Spleen (tissue), 13 donors: ENCODE data around the gene NEIL1. TPM values are rescaled to one million over a fixed set of nuclear protein-coding genes. Genes with fewer than 3 reads are reported as not detected.
"Not testable (repeated sequence)": the region's sequence is repeated elsewhere in the genome, so short reads cannot be mapped to it uniquely, and the experiment has no call there.

Experiments used
- DNase-seq: peaks from one replicate; pipeline ENCODE4 v3.0.0-alpha.2; 2020
- H3K27ac ChIP-seq, 8 donors: fragments of 200-600 bp; sonication (generic) in 7 of 8; 1 replicate in 4 of 8; 2 replicates in 4 of 8; pipeline versions ENCODE4 v1.5.0 to v1.8.0; 2016 to 2021; ENCODE audit warnings: inconsistent platforms in 4 of 8, mild to moderate bottlenecking in 4 of 8, moderate library complexity in 1 of 8
- H3K27me3 ChIP-seq, 7 donors: fragments of 200-600 bp; sonication (generic) in 6 of 7; replicated peaks in 1 of 7; 1 replicate in 4 of 7; 2 replicates in 3 of 7; pipeline versions ENCODE4 v1.5.0 to v1.8.0; 2016 to 2021; ENCODE audit warnings: inconsistent platforms in 3 of 7, mild to moderate bottlenecking in 1 of 7
- H3K36me3 ChIP-seq, 6 donors: fragments of 200-600 bp; sonication (generic) in 5 of 6; 1 replicate in 4 of 6; 2 replicates in 2 of 6; pipeline versions ENCODE4 v1.5.0 to v1.8.0; 2016 to 2021; ENCODE audit warnings: inconsistent platforms in 2 of 6
- H3K4me1 ChIP-seq, 6 donors: fragments of 200-600 bp; sonication (generic) in 5 of 6; 1 replicate in 3 of 6; 2 replicates in 3 of 6; pipeline versions ENCODE4 v1.5.0 to v1.8.0; 2016 to 2021; ENCODE audit warnings: inconsistent platforms in 3 of 6
- H3K4me3 ChIP-seq, 8 donors: fragments of 200-600 bp; sonication (generic) in 7 of 8; 1 replicate in 4 of 8; 2 replicates in 4 of 8; pipeline versions ENCODE4 v1.5.0 to v1.8.0; 2016 to 2021; ENCODE audit warnings: inconsistent platforms in 4 of 8, mild to moderate bottlenecking in 4 of 8, moderate library complexity in 2 of 8
- H3K9me3 ChIP-seq, 8 donors: fragments of 200-600 bp; sonication (generic) in 7 of 8; 1 replicate in 4 of 8; 2 replicates in 4 of 8; pipeline versions ENCODE4 v1.5.0 to v1.8.0; 2016 to 2021; ENCODE audit warnings: inconsistent platforms in 4 of 8
- CTCF ChIP-seq, 11 experiments: fragments of 200-600 bp in 7 of 11; fragments of 450-650 bp in 4 of 11; sonication (generic) in 4 of 11; IDR thresholded peaks in 8 of 11; conservative IDR thresholded peaks in 3 of 11; 1 replicate in 7 of 11; 2 replicates in 4 of 11; pipeline versions ENCODE4 v1.4.0 to v1.8.0; 2016 to 2021; ENCODE audit warnings: antibody characterized with exemption in 11 of 11, inconsistent platforms in 4 of 11, mild to moderate bottlenecking in 1 of 11
- POLR2A ChIP-seq, 3 donors: fragments of 450-650 bp; IDR thresholded peaks; one replicate each; pipeline ENCODE4 v1.5.1; 2017; ENCODE audit warnings: antibody characterized with exemption in 3 of 3, mild to moderate bottlenecking in 1 of 3
- POLR2AphosphoS5 ChIP-seq, 3 donors: sonication (generic); formaldehyde crosslinking; IDR thresholded peaks; one replicate each; pipeline ENCODE4 v1.5.1; 2017; ENCODE audit warnings: antibody characterized with exemption in 3 of 3
- WGBS, 5 donors: extraction: QIAGEN DNeasy Blood & Tissue Kit in 3 of 5; methylation state at CpG; one replicate each; pipeline versions ENCODE4 v1.1.5 to v1.1.7; 2013 to 2018; 5-methylcytosine and 5-hydroxymethylcytosine counted together
- intact Hi-C: fragments of 100-400 bp; cut with DNase I; formaldehyde crosslinking; loops from one replicate; pipeline ENCODE4 v1.15.0; 2023; ENCODE audit warnings: low total_unique reads
- long read RNA-seq, 2 donors: transcript quantifications; one replicate each; lab custom pipeline, GENCODE V29; 2026
- polyA plus RNA-seq, 3 donors: library from polyadenylated mRNA; stranded (reverse); fragments of 200-250 nt; gene quantifications; one replicate each; pipeline ENCODE4 v1.2.1, GENCODE V29; 2013
- total RNA-seq, 7 donors: library from RNA; depleted of rRNA in 3 of 7; stranded (reverse); fragments of >200 nt in 3 of 7; fragmentation: NEBNext Ultra II Directional in 4 of 7; extraction: Animal tissue kit (Norgen Biotek cat#: 25700) in 4 of 7; gene quantifications; one replicate each; pipeline versions ENCODE4 v1.1.0 to v1.2.1, GENCODE V29; 2016 to 2021
- donor health status: healthy with polysubstance abuse.
- donor health status: DM: no; HTN: no; CAD: no; lungs with moderate emphysema.
- donor health status: DM: no; HTN: no; CAD: no.
- donor health status: Bipolar disorder and iron deficiency.
- donor health status: healthy.
- donor health status: DM: no; HTN: no; CAD: no.
- donor health status: DM: yes; HTN: yes; CAD: no.

Gene NEIL1
- total RNA-seq: 10 to 100 TPM; 27.5 to 68.1 (median 37.8) TPM
- polyA plus RNA-seq: 10 to 100 TPM; 45.7 to 60.2 (median 52.1) TPM
- long read RNA-seq, donor 1, partial matches to known transcripts: 0 of 4 reads
- long read RNA-seq, donor 1, other reads (novel, unspliced or antisense): 0 of 4 reads
- long read RNA-seq, donor 2, partial matches to known transcripts: 0 of 2 reads
- long read RNA-seq, donor 2, other reads (novel, unspliced or antisense): 0 of 2 reads

- 9 to 18% (median 13%) methylated on average over 20 of the region's 20 CpGs for WGBS, 5 donors
- intact Hi-C loops: no loop called here
- no peak for DNase-seq
These were observed at the start of gene NEIL1 for GRCh38 chr15:75346796-75347221. NEIL1 (plus strand) TSS chr15:75347039; CDS start chr15:75348906, 1,867 bp downstream.

GRCh38 chr15:75298541-75299310 is 48.1 kb upstream of the NEIL1 start:
- WGBS, 5 donors: 63 to 100% (median 68%) methylated on average over 1 to 7 of the region's 13 CpGs
- H3K36me3 ChIP-seq, DNase-seq, H3K27ac ChIP-seq, H3K4me3 ChIP-seq, H3K4me1 ChIP-seq, H3K9me3 ChIP-seq, H3K27me3 ChIP-seq, intact Hi-C loops: not testable (repeated sequence)
- peak in 1 of 11 experiments; percentile 16 for TF ChIP-seq CTCF (IDR thresholded peaks at IDR 0.05 in 8 of 11, conservative IDR thresholded peaks at IDR 0.05 in 3 of 11)

More at GRCh38 chr15:75346796-75347221, at the start of gene NEIL1:
- peaks cover 4 to 67% (median 43%) of the 10 kb centered on the region in 6 donors for H3K4me1 ChIP-seq
- peak within 1 kb of the TSS; percentile 47 to 91 (median 74) for H3K4me3 ChIP-seq
- peaks cover 0 to 31% (median 0%) of the 10 kb centered on the region in 7 donors for H3K27me3 ChIP-seq
- H3K27ac ChIP-seq: peak within 1 kb of the TSS; percentile 22 to 87 (median 74)
- H3K36me3 ChIP-seq: peaks cover 0 to 6% (median 0%) of the 10 kb centered on the region in 6 donors
- no peak for TF ChIP-seq POLR2A (IDR thresholded peaks at IDR 0.05)
- no peak for TF ChIP-seq POLR2AphosphoS5 (IDR thresholded peaks at IDR 0.05)
- TF ChIP-seq CTCF (IDR thresholded peaks at IDR 0.05 in 8 of 11, conservative IDR thresholded peaks at IDR 0.05 in 3 of 11): no peak
- peaks cover 0 to 27% (median 16%) of the 10 kb centered on the region in 8 donors for H3K9me3 ChIP-seq

- DNase-seq: peak; percentile 87
- WGBS, 5 donors: 0 to 30% (median 19%) methylated on average over 2 to 6 of the region's 6 CpGs; no CpG with 5 or more reads in 1 of the 5 donors
- H3K27ac ChIP-seq, H3K4me3 ChIP-seq, H3K4me1 ChIP-seq, H3K27me3 ChIP-seq, H3K9me3 ChIP-seq, intact Hi-C loops, H3K36me3 ChIP-seq: not testable (repeated sequence)
- TF ChIP-seq CTCF (IDR thresholded peaks at IDR 0.05 in 8 of 11, conservative IDR thresholded peaks at IDR 0.05 in 3 of 11): peak in 10 of 11 experiments; percentile 25 to 78 (median 62)
These were observed 47.5 kb upstream of the NEIL1 start for GRCh38 chr15:75299311-75299688.

- H3K9me3 ChIP-seq, H3K27ac ChIP-seq, H3K4me3 ChIP-seq, intact Hi-C loops, H3K36me3 ChIP-seq, DNase-seq, H3K4me1 ChIP-seq: not testable (repeated sequence)
- 69 to 78% (median 77%) methylated on average over 4 to 6 of the region's 6 CpGs for WGBS, 5 donors
- peaks cover 0 to 10% (median 0%) of the 10 kb centered on the region in 7 donors for H3K27me3 ChIP-seq
These were observed 46.8 kb upstream of the NEIL1 start for GRCh38 chr15:75300026-75300425.
